HepG2 (cell line): ENCODE data around the gene ZKSCAN2. TPM values are rescaled to one million over a fixed set of nuclear protein-coding genes. Genes with fewer than 3 reads are reported as not detected.

Experiments used
- ARID2 ChIP-seq: sonication (generic); formaldehyde crosslinking; IDR thresholded peaks from 2 replicates; pipeline ENCODE4 v1.8.1; 2022; ENCODE audit warnings: mild to moderate bottlenecking, missing genetic modification reagents, borderline replicate concordance
- ARID4A ChIP-seq: sonication (generic); formaldehyde crosslinking; IDR thresholded peaks from 2 replicates; pipeline ENCODE4 v1.5.0; 2020; ENCODE audit warnings: mild to moderate bottlenecking, missing genetic modification reagents, borderline replicate concordance
- ATF7 ChIP-seq, 2 experiments: fragments of 450-650 bp in 1 of 2; sonication (generic) in 1 of 2; formaldehyde crosslinking in 1 of 2; IDR thresholded peaks; 2 replicates each; pipeline versions ENCODE4 v1.4.0 to v1.6.1; 2016 to 2020; ENCODE audit warnings: antibody characterized with exemption in 1 of 2, mild to moderate bottlenecking in 1 of 2, missing genetic modification reagents in 1 of 2
- CTCF ChIP-seq: sonication (generic); formaldehyde crosslinking; IDR thresholded peaks from 2 replicates; pipeline ENCODE4 v1.5.0; 2020; ENCODE audit warnings: mild to moderate bottlenecking, missing genetic modification reagents, moderate library complexity
- ELK4 ChIP-seq: sonication (generic); formaldehyde crosslinking; IDR thresholded peaks from 2 replicates; pipeline ENCODE4 v1.9.0; 2021; ENCODE audit warnings: missing genetic modification reagents, borderline replicate concordance
- FOXP1 ChIP-seq, 2 experiments: fragments of 450-650 bp in 1 of 2; IDR thresholded peaks; 2 replicates each; pipeline ENCODE4 v1.6.1; 2017 to 2018; ENCODE audit warnings: antibody characterized with exemption in 1 of 2
- HMG20A ChIP-seq: IDR thresholded peaks from 2 replicates; pipeline ENCODE4 v1.6.1; 2016; ENCODE audit warnings: borderline replicate concordance
- MAF1 ChIP-seq: sonication (generic); formaldehyde crosslinking; IDR thresholded peaks from 2 replicates; pipeline ENCODE4 v1.5.0; 2020; ENCODE audit warnings: missing genetic modification reagents, borderline replicate concordance
- SRSF4 ChIP-seq: fragments of 200-400 bp; formaldehyde crosslinking; IDR thresholded peaks from one replicate; pipeline ENCODE4 v1.6.1; 2018; ENCODE audit warnings: mild to moderate bottlenecking, low read depth, low read length, moderate library complexity; ENCODE audit not compliant: poor library complexity, severe bottlenecking
- ZNF124 ChIP-seq: sonication (generic); formaldehyde crosslinking; IDR thresholded peaks from 2 replicates; pipeline ENCODE4 v1.4.0; 2020; ENCODE audit warnings: missing genetic modification reagents
- ZNF142 ChIP-seq: sonication (generic); formaldehyde crosslinking; IDR thresholded peaks from 2 replicates; pipeline ENCODE4 v1.4.0; 2020; ENCODE audit warnings: missing genetic modification reagents
- ZNF205 ChIP-seq: IDR thresholded peaks from 2 replicates; pipeline ENCODE4 v1.6.1; 2018; ENCODE audit warnings: missing biosample characterization, missing genetic modification reagents
- ZNF317 ChIP-seq: sonication (generic); formaldehyde crosslinking; IDR thresholded peaks from 2 replicates; pipeline ENCODE4 v1.5.0; 2020; ENCODE audit warnings: mild to moderate bottlenecking, missing genetic modification reagents
- ZNF331 ChIP-seq: sonication (generic); formaldehyde crosslinking; IDR thresholded peaks from 2 replicates; pipeline ENCODE4 v1.4.0; 2020; ENCODE audit warnings: missing genetic modification reagents
- polyA plus RNA-seq, 8 experiments: library from polyadenylated mRNA; depleted of rRNA in 3 of 8; stranded (reverse) in 7 of 8; unstranded in 1 of 8; fragments of >200 nt; fragmentation: Illumina TruSeq in 4 of 8; extraction: Trizol in 4 of 8; gene quantifications; 2 replicates each; pipeline versions ENCODE4 v1.2.1 to v1.2.3, GENCODE V29; 2011 to 2016; ENCODE audit warnings: low read depth in 4 of 8, missing spikeins in 1 of 8, mixed read lengths in 1 of 8; ENCODE audit not compliant: insufficient read depth in 1 of 8
- total RNA-seq, 5 experiments: library from RNA; depleted of rRNA; stranded (reverse); fragments of >200 nt; fragmentation: Illumina TruSeq; extraction: Trizol; gene quantifications; 2 replicates each; pipeline ENCODE4 v1.2.3, GENCODE V29; 2016; ENCODE audit warnings: low read depth in 1 of 5

ZKSCAN2 gene
- total and polyA plus RNA-seq, 2 of the 13 experiments (the other 11 are each of a cell fraction or from before 2014, with no cell fraction given), result 4.2 to 11.1 TPM

- TF ChIP-seq ARID4A (CRISPR knock-in tag) (peak; percentile 78), HMG20A (CRISPR knock-in tag) (peak; percentile 52; the same call in 1 of the 2 replicates), SRSF4 (no peak), ZNF205 (CRISPR knock-in tag) (peak; percentile 93), ELK4 (CRISPR knock-in tag) (peak; percentile 75; the same call in 1 of the 2 replicates), MAF1 (CRISPR knock-in tag) (no peak), CTCF (CRISPR knock-in tag) (peak; percentile 10; the same call in 1 of the 2 replicates), FOXP1 (IDR thresholded peaks at IDR 0.05) (peak; percentile 13; the same call in 1 of the 2 replicates), FOXP1 (CRISPR knock-in tag; IDR thresholded peaks at IDR 0.05) (peak; percentile 64), ZNF142 (no peak), ZNF124 (peak; percentile 88), ATF7 (IDR thresholded peaks at IDR 0.05) (no peak), ATF7 (CRISPR knock-in tag; IDR thresholded peaks at IDR 0.05) (peak; percentile 78; the same call in 1 of the 2 replicates), ARID2 (CRISPR knock-in tag) (peak; percentile 91), ZNF317 (CRISPR knock-in tag) (peak; percentile 87), ZNF331 (peak; percentile 89)
Observed at GRCh38 chr16:25257956-25258860, 563 bp upstream of the ZKSCAN2 start (continued).
